HG03558 (cell line): Measurements from ENCODE around the gene TMEM174.
"Not testable (repeated sequence)": the region's sequence is repeated elsewhere in the genome, so short reads cannot be mapped to it uniquely, and the experiment has no call there.

Experiments
- ATAC-seq: cut with Tn5 transposase; IDR thresholded peaks from one replicate; pipeline ENCODE4 v1.9.1; 2021; ENCODE audit warnings: moderate number of reproducible peaks; ENCODE audit not compliant: unreplicated experiment; ENCODE audit errors: extremely low read depth

TMEM174 gene

DNA sequence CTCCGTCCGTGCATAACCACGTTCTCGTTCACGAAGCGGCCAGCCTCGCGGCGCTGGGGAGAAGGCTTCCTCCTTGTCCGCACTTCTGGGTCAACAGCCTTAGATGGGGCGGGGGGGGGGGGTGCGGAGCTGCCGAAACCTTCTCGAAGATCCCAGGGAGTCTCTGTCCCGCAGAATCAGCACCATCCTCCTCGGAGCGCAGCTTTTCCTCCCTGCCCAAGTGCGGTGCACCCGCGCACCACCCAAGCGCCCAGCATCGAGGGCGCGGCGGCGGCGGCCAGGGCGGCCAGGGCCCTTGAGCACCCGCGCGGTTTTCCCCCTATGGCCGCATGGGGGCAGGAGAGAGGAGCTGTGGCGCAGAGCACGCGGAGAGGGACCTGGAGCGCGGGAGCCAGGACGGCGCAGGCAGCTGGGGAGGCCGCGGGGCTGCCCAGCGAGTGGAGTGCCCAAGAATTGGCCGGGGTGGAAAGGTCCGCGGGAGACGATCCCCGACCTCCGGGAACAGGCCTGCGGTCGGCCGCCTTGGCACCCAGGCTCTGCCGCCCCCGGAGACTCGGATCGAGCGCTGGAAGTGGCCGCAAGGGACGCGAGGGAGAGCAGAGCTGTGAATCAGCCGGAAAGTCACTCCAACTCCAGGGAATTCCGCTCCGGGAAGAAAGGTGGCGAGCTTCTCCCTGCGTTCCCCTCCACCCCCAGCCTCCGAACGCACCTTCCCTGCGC, 43.1 kb downstream of the TMEM174 start:
- ATAC-seq, result no peak

DNA sequence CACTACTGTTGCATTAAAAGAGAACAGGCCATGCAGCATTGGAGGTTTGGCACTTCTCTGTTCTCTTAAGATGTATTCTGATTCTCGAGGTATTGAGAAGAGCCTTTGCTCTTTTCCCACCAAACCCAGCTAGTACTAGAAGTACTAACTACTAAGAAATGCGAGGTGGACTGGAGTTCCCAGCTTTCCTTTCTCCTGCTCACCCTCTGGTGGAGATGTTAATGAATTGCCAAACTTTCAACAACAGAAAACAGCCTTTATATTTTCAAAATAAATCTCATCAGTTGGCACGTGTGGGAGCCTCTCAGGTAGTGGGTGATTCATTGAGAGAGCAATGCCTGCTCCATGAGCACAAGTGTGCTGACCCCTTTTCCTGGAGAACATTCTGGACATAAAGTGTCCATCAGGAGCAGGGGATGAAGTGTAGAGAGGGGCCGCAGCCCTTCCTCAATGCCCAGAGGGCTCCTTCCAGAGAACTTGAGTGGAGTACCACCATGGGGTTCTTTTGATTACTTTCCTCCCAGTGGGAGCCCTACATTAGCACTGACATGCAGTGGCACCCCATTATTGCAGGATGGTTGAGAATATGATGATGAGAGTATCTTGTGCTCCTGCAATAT, 45.7 kb downstream of the TMEM174 start:
- no peak for ATAC-seq

DNA sequence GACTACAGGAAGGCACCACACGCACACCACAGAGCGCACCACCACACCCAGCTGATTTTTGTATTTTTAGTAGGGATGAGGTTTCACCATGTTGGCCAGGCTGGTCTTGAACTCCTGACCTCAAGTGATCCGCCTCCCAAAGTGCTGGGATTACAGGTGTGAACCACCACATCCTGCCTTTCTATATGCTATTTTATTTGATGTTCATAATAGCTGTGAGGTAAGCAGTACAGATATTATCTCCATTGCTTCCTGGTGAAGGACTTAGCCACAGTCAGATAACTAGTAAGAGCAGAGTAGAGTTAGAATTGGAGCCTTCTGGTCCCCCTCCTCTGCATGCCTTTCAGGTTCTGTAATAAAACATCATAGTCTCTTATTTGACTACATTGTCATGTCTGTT, 46.3 kb downstream of the TMEM174 start:
- ATAC-seq, result not testable (repeated sequence)

DNA sequence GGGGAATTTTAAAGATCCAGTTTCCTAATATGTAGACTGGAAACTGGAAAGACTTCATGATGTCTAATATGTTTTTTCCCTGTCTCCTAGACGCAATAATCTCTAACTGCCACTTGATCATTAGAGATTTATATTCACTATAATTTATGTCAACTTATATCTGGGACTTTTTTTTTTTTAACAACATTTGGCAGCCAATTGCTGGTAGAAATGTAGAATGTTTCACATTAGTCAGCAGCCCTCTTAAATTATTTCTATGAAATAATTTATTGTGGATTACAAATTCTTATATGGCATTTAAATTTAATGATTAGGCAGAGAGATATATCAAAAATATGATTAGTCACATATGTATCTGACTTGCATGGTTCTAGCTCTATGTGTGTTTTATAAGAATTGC, 48.2 kb downstream of the TMEM174 start:
- ATAC-seq, result no peak

DNA sequence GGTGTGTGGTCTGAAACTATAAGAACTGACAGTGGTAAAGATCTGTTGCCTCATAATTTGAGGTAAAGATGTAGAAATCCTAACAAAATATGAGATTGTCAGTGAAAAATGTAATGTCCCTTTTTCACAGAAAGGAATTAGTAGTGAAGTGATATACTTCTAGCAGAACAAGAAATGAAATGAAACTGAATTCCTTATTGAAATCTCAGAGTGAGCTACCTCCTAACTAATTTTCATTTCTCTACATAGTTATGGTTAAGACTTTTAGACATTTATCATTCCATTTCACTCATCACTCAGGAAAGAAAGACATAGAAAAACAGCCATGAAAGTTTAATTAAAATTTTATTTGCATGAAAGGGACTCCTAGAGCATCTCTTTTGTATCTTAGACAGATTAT, 48.7 kb downstream of the TMEM174 start:
- no peak for ATAC-seq

DNA sequence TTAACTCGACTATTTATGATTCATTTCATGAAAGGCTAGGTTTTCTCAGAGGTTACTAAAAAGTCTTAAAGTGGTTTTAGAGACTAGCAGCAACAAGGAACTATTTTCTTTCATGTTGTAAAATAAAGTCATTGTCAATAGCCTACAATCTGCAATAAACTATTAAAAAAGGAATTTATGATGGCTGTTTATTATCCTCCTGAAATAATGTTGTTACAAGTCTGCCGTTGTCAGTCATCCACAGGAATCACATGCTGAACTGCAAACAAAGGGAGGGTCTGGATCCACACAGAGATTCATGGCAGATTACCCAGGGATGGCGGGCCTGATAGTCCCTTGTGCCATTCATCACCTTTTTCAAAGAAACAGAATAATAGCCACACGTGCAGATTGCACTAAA, 49.2 kb downstream of the TMEM174 start:
- ATAC-seq, result no peak
